Ishikawa (cell line): Measurements from ENCODE around the gene IER5L.

Experiments
- CEBPB ChIP-seq: IDR thresholded peaks from 2 replicates; pipeline ENCODE4 v1.6.1; 2012
- CREB1 ChIP-seq: IDR thresholded peaks from 2 replicates; pipeline ENCODE4 v1.6.1; 2012; ENCODE audit warnings: low read depth
- EGR1 ChIP-seq: IDR thresholded peaks from 2 replicates; pipeline ENCODE4 v1.6.1; 2012
- EP300 ChIP-seq: IDR thresholded peaks from 2 replicates; pipeline ENCODE4 v1.6.1; 2012; ENCODE audit warnings: borderline replicate concordance
- FOXM1 ChIP-seq: IDR thresholded peaks from 2 replicates; pipeline ENCODE4 v1.6.1; 2012; ENCODE audit warnings: low read depth, borderline replicate concordance
- MAX ChIP-seq: IDR thresholded peaks from 2 replicates; pipeline ENCODE4 v1.6.1; 2012
- NFIC ChIP-seq: IDR thresholded peaks from 2 replicates; pipeline ENCODE4 v1.6.1; 2012
- RAD21 ChIP-seq: IDR thresholded peaks from 2 replicates; pipeline ENCODE4 v1.6.1; 2012; ENCODE audit warnings: low read depth
- REST ChIP-seq: IDR thresholded peaks from 2 replicates; pipeline ENCODE4 v1.6.1; 2012; ENCODE audit warnings: low read depth, mild to moderate bottlenecking
- TAF1 ChIP-seq: IDR thresholded peaks from 2 replicates; pipeline ENCODE4 v1.6.1; 2012; ENCODE audit warnings: low read depth, mild to moderate bottlenecking
- TCF12 ChIP-seq: IDR thresholded peaks from 2 replicates; pipeline ENCODE4 v1.6.1; 2012; ENCODE audit warnings: low read depth
- TEAD4 ChIP-seq: IDR thresholded peaks from 2 replicates; pipeline ENCODE4 v1.6.1; 2012
- USF1 ChIP-seq: IDR thresholded peaks from 2 replicates; pipeline ENCODE4 v1.6.1; 2012
- YY1 ChIP-seq: IDR thresholded peaks from 2 replicates; pipeline ENCODE4 v1.6.1; 2012; ENCODE audit warnings: low read depth
- ZBTB7A ChIP-seq: IDR thresholded peaks from 2 replicates; pipeline ENCODE4 v1.6.1; 2012; ENCODE audit warnings: low read depth

Gene IER5L

GRCh38 chr9:129174724-129175514 is 3.1 kb downstream of the IER5L start:
- TF ChIP-seq EP300: peak; percentile 65; the same call in 1 of the 2 replicates
- no peak for TF ChIP-seq FOXM1
- no peak for TF ChIP-seq CREB1
- TF ChIP-seq USF1: no peak
- no peak for TF ChIP-seq REST
- TF ChIP-seq YY1: peak; percentile 9; the same call in 1 of the 2 replicates
- no peak for TF ChIP-seq MAX
- peak; percentile 64; the same call in 1 of the 2 replicates for TF ChIP-seq TAF1
- peak; percentile 82 for TF ChIP-seq TEAD4
- TF ChIP-seq NFIC: peak; percentile 66
- peak; percentile 21 for TF ChIP-seq RAD21
- TF ChIP-seq CEBPB: no peak
- TF ChIP-seq EGR1: peak; percentile 37; the same call in 1 of the 2 replicates
- peak; percentile 1 for TF ChIP-seq ZBTB7A
- peak; percentile 78; the same call in 1 of the 2 replicates for TF ChIP-seq TCF12

GRCh38 chr9:129174102-129174723 is 3.8 kb downstream of the IER5L start:
- peak; percentile 29; the same call in 1 of the 2 replicates for TF ChIP-seq YY1
- peak; percentile 92 for TF ChIP-seq RAD21
- TF ChIP-seq EGR1: peak; percentile 75
- no peak for TF ChIP-seq EP300
- TF ChIP-seq MAX: peak; percentile 59
- no peak for TF ChIP-seq TAF1
- peak; percentile 97 for TF ChIP-seq ZBTB7A
- TF ChIP-seq TCF12: peak; percentile 38; the same call in 1 of the 2 replicates

- TF ChIP-seq USF1 (peak; percentile 19; the same call in 1 of the 2 replicates), TCF12 (no peak)
These were observed 4.6 kb downstream of the IER5L start for GRCh38 chr9:129173296-129174101.

- no peak for TF ChIP-seq NFIC
- TF ChIP-seq EGR1: no peak
- TF ChIP-seq TAF1: no peak
- TF ChIP-seq ZBTB7A: no peak
- no peak for TF ChIP-seq USF1
- TF ChIP-seq FOXM1: no peak
- no peak for TF ChIP-seq EP300
- no peak for TF ChIP-seq YY1
- TF ChIP-seq CEBPB: no peak
These were observed 5.2 kb downstream of the IER5L start for GRCh38 chr9:129172816-129173215.

- TF ChIP-seq TCF12: no peak
- no peak for TF ChIP-seq TAF1
- TF ChIP-seq RAD21: no peak
- no peak for TF ChIP-seq FOXM1
- no peak for TF ChIP-seq MAX
- TF ChIP-seq YY1: no peak
- no peak for TF ChIP-seq ZBTB7A
- TF ChIP-seq TEAD4: no peak
- no peak for TF ChIP-seq EGR1
- no peak for TF ChIP-seq REST
- no peak for TF ChIP-seq USF1
- TF ChIP-seq CEBPB: no peak
- TF ChIP-seq EP300: no peak
- no peak for TF ChIP-seq CREB1
- no peak for TF ChIP-seq NFIC
These were observed 5.9 kb downstream of the IER5L start for GRCh38 chr9:129171993-129172751.
